Suppressor macrophage treated with lipopolysaccharide for 1 hour (primary cell): ENCODE results near the gene TRIM62.
A peak's percentile ranks its signal among the peaks of the same experiment; 100 is the strongest.
"Not testable (repeated sequence)": the region's sequence is repeated elsewhere in the genome, so short reads cannot be mapped to it uniquely, and the experiment has no call there.

Source experiments
- DNase-seq, 3 donors: peaks; one replicate each; pipeline ENCODE4 v3.0.0-alpha.2; 2020 to 2022

TRIM62 gene

GRCh38 chr1:33132549-33132948 lies 49.3 kb downstream of the TRIM62 start:
- DNase-seq: no peak

DNA sequence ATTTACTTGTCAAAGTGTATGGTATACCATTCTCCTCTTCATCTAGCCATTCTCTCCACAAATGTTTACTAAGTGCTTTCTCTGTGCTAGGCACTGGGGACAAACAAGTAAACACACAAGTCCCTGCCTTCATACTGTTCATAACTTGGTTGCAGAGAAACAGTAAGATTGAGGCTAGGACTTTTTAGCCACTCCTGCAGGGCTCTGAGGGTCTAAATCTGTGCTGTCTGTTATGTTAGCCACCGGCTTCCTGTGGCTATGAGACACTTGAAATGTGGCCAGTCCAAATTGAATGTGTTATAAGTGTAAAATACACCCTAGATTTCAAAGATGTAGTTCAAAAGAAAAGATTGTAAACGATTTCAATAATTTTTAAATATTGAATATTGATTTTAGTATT lies 50.7 kb downstream of the TRIM62 start:
- no peak for DNase-seq

- peak; percentile 7 to 23 (median 21) for DNase-seq
These were observed 51.5 kb downstream of the TRIM62 start for GRCh38 chr1:33130297-33130696.

DNA sequence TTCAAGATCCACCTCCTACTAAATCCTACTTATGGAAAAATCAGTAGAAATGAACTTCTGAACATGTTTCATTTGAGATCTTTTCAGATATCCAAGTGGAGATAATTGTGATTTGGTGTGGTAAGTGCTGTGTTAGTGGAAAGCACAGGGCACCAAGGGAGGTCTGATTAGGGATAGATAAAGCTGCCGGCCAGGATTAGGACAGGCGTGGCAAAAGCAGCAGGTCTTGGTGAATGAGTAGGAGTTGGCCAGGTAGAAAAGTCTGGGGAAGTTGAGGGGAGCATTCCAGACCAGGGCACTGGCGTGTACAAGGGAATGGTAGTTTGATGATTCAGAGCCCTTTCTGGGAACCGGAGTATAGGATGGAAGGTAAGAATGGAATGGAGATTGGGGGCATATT lies 53.1 kb downstream of the TRIM62 start:
- no peak for DNase-seq

DNA sequence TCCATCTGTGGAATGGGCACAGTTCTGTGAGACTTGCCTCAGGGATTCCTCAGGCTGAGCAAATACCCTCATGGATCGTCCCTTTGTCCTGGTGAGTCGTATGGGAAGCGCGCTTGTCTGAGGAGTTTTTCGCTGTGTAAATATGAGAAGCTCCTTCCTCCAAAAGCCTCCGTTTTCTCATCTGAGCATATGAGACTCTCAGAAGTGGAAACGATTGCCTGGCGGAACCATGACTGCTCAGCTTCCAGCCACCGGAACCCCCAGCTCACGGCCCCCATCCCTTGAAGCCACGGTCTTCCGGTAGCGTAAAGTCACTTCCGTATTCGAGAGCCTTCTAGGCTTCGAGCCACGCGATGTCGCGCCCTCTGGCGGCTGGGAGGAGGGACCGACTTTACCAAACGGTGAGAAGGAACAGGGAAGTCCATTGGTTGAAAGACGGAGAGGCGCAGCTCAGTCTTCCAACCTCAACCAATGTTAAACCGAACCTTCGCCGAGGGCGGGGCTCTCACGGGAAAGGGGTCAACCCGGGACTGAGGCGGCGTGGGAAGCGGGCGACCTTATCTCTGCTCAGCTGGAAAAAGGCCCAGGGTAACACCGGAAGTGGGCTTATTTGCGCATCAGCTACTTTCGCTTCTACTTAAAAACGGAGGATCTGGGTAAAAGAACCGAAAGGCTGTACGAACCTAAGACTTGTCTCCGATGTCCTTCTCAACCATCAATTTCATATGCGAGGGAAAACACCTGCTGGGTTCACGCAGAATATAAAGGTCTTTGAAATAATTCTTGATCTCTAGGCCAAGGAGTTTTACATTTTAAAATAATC lies 54.6 kb downstream of the TRIM62 start:
- DNase-seq: peak; percentile 99 to 100 (median 100)

DNA sequence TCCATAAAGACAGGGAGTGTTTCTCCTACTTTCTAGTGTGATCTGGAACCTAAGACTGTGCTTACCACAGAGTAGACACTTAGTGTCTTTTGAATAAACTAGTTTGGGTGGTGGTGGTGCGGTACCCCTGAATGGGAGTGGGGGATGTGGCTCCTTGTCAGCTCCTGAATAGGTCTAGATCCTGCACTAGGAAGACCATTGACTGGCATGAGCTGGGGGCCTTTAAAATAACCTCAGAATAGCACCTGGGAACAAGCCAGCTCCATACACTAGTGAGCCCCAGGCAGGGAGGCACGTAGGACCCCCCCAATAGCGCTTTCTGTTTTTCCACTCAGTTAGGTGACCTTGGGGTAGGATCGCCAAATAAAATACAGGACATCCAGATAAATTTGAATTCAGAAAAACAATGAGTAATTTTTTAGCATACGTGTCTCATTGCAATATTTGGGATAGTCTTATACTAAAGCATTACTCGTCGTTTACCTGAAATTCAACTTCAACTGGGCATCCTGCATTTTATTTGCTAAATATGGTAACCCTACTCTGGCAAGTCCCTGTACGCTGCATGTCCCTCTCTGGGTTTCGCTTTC lies 55.3 kb downstream of the TRIM62 start:
- DNase-seq: no peak

- not testable (repeated sequence) for DNase-seq
These were observed 57.2 kb downstream of the TRIM62 start for GRCh38 chr1:33124647-33125046.

DNA sequence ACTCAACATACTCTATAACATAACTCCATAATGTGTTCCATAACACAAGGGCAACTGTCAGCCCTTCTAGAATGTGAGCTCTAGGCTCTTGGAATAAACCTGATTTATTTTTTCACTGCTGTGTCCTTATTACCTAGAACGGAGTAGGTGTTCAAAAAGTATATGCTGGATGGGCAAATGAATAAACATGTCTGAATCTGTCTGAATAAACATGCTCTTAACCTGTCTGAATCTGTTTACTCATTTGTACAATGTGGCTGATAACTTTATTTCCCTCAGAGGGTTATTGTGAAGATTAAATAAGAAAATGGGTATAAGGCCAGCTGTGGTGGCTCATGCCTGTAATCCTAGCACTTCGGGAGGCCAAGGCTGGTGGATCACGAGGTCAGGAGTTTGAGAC lies 58.6 kb downstream of the TRIM62 start:
- DNase-seq: no peak

DNA sequence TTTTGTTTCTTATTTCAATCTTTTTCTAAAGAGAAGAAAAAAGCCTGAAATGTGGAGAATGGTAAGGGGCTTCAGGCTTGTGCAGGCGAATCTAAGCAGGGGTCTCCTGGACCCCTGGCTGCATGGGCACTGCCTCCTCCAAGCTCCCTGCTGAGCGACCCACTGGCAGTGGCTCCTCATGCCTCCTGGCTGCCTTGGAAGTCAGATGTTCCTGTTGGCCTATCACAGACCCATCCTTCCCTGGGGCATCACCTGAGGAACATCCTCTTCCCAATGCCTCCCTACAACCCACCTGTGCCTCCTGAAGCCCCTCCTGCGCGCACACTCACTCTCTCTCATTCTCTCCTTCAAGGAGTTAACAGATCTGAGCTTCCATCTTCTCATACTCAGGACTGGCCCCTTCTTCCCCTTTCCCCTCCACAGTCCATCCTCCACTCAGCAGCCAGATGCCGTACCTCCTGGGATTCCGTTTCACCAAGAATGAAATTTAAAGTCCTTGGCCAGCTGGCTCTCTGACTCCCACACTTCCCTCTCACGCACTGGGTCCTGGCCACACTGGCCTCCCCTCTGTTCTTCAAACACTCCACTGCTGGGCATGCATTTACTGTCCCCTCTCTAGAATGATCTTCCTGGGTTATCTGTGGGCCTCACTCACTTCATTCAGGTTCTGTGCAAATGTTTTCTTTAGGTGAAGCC lies 59.2 kb downstream of the TRIM62 start:
- DNase-seq: no peak

DNA sequence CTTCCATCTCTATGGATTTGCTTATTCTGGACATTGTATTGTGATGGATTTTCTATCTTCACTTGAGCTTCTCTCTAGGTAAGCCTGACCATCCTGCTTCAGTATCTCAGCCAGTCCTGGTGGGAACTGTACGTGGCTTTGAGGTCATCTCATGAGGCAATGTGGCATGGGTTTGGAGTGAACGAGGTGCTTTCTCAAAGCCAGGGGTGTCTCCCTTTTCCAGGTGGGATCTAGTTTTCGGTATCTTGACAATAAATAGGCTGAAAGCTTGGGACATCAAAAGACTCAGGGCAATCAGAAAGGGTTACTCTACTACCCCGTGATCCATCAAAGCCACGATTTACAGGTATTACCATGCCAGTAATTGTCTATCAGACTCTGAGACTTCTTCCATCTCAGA lies 60.1 kb downstream of the TRIM62 start:
- no peak for DNase-seq

DNA sequence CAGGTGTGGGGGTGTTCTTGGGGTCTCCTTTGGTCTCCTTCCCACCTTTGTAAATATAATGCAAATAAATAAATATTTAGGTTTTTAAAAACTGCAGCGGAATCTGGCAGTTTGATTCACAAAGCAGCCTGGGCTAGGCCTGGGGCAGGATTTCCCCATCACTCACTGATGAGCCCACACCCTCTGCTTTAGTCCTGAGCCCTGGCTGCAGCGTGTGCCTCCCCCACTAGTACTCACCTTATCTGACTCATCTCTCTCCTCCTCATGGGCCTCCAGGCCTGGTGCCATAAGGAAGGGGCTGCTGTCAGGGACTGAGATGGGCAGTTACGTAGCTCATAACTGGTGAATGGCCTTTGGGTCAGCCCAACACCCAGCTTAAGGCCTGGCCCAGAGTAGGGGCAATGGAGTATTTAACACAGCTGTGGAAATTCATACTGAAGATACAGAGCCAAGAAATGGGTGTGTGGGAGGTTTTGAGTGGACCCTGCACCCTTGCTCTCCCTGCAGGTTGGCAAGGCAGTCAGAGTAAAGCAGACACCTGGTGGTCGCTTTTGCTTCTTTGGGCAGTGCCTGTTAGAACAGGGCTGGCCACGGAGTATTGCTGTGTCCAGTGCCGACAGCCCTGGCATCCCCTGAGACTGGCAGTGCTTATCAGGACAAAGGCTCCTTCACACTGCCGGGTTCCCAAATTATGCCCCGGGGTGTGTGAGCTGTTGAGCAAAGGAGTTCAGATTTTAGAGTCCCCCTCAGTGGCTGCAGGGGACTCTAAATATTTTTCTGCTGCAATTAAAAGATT lies 61.2 kb downstream of the TRIM62 start:
- DNase-seq: no peak

DNA sequence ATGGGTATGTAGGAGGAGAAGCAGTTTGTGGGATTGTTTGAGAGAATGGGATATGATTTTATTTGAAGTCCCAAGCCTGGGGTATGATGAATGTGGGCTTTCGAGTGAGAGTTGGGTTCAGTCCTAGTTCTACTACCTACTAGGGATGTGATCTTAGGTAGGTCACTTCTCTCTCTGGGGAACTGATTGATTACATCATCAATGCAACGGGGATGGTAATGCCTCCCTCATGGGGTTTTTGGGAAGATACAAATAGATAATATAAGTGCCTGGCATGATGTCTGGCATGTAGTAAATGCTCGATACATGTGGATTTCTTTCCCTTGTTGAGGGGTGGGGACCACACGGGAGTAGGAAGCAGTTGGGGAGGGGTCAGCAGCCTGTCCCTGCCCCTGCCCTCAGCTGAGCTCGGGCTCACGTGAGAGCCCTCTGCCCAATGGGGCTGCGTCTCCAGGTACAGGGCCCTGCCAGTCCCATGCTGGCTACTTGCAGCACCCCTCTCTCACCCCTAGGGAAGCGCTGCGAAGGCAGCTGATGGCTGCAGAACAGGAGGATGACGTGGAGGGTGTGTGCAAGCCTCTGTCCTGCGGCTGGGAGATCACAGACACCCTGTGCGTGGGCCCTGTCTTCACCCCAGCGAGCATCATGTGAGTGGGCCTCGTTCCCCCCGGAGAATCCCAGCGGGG lies 62.2 kb downstream of the TRIM62 start:
- no peak for DNase-seq

DNA sequence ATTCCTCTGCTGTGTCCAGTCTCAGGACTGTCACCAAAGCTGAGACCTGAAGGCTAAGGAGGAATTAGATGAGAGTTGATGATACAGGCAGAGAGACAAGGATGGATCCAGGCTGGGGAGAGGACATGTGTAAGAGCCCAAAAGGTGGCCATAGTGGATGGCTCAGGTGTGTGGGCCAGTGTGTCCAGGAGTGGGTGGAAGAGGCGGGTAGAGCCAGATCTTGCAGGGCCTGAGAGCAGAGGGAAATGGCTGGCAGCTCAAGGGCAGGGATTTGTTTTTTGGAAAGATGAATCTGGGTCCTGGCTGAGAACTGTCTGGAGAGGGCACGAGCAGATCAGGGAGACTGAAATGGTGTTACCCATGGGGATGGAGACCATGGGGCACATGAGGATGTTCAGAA lies 62.8 kb downstream of the TRIM62 start:
- no peak for DNase-seq

DNA sequence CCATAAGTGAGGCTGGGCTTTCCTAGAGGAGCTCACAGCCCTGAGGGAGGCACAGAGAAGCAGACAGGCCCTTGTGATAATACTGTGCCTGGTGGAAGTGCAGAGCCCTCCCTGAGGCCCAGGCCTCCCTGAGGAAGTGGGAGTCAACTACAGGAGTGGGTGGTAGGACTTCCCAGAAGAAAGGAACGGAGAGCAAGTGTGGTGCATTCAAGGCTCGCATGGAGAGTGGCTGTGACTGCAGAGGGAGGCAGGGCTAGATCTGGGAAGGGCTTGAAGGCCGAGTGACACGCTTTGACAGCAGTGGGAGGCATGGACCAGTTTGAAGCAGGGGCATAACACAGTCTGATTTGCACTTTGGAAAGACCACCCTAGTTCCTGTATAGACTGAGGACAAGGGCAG lies 63.6 kb downstream of the TRIM62 start:
- peak in 1 of 3 donors; percentile 20 for DNase-seq

- DNase-seq: no peak
These were observed 64.3 kb downstream of the TRIM62 start for GRCh38 chr1:33117440-33118085.

- peak; percentile 20 to 27 (median 26) for DNase-seq
These were observed 69.9 kb downstream of the TRIM62 start for GRCh38 chr1:33111965-33112364.

GRCh38 chr1:33110477-33110876 lies 71.4 kb downstream of the TRIM62 start:
- DNase-seq: no peak

GRCh38 chr1:33100119-33100415 lies 81.8 kb downstream of the TRIM62 start:
- DNase-seq: not testable (repeated sequence)

DNA sequence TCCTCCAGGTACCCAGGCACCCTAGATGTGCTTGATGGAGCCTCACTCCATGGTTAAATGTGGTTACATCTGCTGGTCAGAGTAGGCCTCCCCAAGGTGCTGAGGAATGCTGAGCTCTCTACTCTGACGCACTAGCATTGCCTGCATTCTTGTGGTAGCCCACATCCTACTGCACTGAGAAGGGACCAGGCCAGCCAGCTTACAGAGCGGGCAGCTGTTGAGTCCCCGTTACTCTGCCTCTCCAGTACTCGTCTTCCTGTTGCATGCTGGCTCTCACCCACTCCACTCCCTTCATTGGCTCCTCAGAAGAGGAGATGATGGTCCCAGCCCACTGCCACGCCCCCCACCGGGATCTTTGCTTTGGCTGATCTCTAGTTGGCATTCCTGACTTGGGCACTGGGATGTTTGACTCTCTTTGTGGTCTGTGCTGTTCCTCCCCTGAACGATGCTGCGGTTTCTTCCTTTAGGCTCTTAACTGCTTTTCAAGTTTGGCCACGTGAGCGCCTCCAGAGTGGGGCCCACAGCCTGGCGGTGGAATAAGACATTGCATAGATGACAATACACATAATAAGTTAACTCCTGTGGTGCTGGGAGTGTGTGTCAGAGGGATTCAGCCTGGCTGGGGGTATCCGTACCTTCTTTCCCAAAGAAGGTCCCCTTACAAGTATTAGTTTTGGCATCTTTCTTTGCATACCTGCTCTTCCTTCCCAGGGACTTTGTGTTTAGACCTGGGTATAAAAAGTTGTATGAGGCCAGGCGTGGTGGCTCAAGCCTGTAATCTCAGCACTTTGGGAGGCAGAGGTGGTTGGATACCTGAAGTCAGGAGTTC lies 82.3 kb downstream of the TRIM62 start:
- DNase-seq: peak; percentile 35 to 37 (median 37)

DNA sequence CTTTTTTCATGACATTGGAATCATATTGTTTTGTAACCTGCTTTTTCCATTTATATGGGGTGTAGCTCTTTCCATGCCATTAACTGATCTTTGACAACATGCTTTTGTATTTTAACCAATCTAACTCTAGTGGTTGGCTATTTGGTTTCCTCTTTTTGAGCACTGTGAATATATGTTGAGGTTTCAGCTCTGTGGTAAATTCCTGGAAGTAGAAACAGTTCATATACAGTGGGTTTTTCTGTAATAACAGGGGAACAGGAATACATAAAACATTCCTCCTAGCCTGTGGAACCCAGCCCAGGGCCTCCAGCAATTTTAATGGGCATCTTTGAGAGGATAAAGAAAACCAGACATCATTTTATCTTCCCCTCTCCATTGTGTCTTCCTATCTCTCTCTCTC lies 83.5 kb downstream of the TRIM62 start:
- DNase-seq: peak in 1 of 3 donors; percentile 33

DNA sequence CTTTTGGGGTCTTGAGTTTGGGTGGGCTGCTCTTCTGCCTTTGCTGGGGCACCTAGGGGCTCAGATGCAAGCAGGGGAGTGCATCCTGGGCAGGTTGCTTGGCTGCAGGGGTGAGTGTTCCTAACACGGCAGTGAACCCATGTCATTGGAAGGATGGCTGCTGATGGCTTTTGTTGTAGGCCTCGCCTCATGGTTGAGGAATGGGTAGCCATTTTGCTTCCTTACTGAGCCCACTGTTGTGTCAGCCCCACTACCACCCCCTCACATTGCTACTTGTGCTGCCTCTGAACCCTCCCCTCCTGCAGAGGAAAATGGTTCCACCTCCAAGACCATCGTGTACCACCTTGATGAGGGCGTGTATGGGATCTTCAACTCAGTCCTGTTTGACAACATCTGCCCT lies 84.1 kb downstream of the TRIM62 start:
- DNase-seq: no peak
